HG02885 (cell line): ENCODE data around the gene KLHL26.
"Not testable (repeated sequence)": the region's sequence is repeated elsewhere in the genome, so short reads cannot be mapped to it uniquely, and the experiment has no call there.

Experiments used
- ATAC-seq: cut with Tn5 transposase; IDR thresholded peaks from one replicate; pipeline ENCODE4 v1.9.1; 2021; ENCODE audit warnings: mild to moderate bottlenecking; ENCODE audit not compliant: unreplicated experiment, poor library complexity

KLHL26 gene, protein sequence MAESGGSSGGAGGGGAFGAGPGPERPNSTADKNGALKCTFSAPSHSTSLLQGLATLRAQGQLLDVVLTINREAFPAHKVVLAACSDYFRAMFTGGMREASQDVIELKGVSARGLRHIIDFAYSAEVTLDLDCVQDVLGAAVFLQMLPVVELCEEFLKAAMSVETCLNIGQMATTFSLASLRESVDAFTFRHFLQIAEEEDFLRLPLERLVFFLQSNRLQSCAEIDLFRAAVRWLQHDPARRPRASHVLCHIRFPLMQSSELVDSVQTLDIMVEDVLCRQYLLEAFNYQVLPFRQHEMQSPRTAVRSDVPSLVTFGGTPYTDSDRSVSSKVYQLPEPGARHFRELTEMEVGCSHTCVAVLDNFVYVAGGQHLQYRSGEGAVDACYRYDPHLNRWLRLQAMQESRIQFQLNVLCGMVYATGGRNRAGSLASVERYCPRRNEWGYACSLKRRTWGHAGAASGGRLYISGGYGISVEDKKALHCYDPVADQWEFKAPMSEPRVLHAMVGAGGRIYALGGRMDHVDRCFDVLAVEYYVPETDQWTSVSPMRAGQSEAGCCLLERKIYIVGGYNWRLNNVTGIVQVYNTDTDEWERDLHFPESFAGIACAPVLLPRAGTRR

DNA sequence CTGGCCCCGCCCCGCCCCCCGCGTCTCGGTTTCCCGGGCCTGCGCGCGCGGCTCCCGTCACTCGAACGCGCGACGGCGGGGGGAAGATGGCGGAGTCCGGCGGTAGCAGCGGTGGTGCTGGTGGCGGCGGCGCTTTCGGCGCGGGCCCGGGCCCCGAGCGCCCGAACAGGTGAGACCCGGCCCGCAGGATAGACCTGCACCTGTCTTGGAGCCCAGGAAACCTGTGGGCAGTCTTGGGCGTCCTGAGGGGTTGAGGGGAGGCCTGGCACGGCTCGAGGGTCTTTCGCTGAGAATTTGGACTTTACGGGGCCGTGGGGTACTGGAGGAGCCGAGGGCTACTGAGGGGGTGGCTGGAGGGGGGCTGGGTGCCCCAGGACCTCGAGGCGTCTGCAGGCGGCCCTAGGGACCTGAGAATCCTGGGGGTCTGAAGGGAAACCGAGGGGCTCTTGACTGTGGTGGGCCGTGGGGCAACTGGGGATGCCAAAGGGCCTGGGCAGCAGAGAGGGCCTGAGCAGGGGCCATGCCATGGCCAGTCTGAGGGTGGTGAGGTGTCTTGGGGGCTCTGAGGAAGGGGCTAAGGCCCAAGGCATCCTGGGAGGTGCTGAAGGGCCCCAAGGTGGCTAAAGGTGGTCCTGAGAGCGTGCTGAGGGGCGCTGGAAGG lies at the start of gene KLHL26:
Gene KLHL26, plus strand, starts transcription at position 60 of the 661 bp plus-strand sequence. Its CDS starts 27 bp downstream, at position 87.
- no peak for ATAC-seq

DNA sequence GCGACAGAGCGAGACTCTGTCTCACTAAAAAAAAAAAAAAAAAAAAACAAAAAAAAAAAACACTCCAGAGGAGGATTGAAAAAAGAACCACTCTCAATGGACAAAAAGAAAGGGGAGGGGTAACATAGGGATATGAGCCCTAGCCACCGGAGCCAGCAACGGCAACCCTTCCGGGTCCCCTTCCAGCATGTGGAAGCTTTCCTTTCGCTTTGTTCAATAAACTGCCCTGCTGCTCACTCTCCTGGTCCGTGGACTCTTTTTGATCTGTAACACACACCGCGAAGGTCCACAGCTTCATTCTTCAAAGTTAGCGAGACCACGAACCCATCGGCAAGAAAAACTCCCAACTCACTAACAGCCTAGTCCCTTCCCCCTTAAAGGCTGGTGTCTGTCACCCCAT lies 49.3 kb upstream of the KLHL26 start:
- no peak for ATAC-seq

DNA sequence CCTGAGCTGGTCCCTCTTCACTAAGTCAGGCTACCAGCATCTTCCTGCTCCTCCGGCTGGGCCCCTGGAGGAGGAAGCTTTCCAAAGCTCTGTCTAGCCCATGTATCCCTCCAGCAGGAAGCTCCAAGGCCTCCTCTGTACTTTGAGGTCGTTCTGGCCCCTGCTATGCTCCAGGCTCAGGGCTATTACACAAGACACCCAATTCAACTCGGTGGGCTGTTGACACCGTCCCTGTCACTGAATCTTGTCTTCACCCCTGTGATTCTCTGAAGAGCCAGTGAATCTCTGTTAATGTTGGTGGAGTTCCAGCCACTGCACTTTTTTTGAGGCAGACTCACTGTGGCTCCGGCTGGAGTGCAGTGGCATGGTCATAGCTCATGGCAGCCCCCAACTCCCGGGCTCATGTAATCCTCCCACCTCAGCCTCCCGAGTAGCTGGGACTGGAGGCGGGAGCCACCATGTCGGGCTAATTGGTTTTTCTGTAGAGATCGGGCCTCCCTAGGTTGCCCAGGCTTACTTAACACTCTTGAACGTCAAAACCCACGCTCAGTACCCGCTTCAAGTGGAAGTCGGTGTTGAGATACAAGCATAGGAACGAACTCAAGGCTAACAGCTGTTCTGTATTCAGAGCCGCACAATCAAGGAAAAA lies 48.7 kb upstream of the KLHL26 start:
- no peak for ATAC-seq

DNA sequence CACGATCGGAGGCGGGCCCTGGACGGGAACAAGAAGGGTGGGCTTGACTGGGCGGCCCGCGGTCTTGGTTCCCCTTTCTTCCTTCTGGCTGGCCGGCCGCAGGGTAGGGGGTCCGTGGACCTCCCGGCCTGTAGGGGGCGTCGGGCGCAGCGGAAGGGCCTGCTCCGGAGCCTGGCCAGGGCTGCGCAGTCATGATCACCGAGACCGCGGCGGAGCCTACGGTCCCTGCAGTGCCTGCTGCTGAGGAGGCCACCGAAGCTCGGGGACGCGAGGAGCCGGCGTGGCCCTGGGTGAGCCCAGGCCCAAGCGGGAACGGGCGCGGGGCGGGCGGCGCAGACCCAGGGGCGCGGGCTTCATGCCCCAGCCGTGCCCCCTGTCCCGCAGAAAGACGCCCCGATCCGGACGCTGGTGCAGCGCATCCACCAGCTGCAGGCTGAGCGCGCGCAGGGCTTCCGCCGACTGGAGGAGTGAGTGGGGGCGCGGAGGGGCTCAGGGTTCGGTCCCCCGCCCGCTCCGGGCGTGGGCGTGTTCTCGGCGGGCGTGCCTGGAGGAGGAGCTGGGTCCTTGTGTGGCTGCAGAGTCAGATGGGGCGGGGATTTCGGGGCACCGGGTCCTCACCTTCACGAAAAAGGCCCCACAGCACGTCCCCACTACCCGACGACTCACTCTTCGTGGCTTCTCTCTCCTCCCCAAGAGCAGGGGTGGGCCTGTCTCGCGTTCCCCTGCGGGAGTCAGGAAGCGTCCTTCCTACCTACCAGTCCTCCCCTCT lies 48.0 kb upstream of the KLHL26 start, which contains the start of gene REX1BD:
Gene REX1BD, plus strand, starts transcription at position 188 of the 769 bp plus-strand sequence. Its CDS starts 4 bp downstream, at position 192.
- peak; percentile 80 for ATAC-seq

DNA sequence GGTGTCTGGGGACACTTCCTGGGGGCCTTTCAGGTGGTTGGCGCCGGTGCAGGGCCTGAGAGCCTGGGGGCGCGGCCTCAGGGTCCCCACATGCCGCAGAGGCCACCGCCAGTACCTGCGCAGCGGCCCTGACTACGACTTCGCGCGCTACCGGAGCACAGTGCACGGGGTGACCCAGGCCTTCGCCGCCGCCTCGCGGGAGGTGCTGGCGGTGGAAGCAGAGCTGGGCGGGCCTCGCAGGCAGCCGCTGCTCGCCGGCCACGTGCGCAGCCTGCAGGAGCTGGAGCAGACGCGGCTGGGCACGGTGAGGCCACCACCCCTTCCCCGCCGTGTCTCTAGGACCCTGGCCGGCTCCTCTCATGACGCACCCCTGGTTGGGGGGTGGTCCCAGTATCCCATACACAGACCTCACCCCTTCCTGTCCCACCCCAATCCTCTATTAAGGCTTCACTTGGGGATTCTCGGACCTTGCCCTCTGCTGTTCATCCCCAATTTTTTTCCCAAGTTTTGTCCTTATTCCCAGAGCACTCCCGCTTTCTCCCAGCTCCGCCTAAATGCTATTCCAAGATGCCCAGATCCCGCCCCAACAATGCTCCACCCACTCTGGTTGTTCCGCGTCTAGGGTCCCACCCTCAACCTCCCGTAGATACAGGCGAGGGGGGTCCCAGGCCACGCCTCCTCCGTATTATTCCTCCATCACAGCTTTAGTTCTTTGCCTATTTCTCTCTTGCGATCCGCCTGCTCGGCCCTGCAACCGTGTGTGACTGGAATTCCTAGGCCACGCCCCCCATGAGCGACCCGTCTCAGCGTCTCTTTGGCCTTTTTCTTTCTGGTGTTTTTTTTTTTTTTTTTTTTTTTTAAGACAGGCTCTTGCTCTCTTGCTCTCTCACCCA lies 47.2 kb upstream of the KLHL26 start:
- ATAC-seq = peak; percentile 29

DNA sequence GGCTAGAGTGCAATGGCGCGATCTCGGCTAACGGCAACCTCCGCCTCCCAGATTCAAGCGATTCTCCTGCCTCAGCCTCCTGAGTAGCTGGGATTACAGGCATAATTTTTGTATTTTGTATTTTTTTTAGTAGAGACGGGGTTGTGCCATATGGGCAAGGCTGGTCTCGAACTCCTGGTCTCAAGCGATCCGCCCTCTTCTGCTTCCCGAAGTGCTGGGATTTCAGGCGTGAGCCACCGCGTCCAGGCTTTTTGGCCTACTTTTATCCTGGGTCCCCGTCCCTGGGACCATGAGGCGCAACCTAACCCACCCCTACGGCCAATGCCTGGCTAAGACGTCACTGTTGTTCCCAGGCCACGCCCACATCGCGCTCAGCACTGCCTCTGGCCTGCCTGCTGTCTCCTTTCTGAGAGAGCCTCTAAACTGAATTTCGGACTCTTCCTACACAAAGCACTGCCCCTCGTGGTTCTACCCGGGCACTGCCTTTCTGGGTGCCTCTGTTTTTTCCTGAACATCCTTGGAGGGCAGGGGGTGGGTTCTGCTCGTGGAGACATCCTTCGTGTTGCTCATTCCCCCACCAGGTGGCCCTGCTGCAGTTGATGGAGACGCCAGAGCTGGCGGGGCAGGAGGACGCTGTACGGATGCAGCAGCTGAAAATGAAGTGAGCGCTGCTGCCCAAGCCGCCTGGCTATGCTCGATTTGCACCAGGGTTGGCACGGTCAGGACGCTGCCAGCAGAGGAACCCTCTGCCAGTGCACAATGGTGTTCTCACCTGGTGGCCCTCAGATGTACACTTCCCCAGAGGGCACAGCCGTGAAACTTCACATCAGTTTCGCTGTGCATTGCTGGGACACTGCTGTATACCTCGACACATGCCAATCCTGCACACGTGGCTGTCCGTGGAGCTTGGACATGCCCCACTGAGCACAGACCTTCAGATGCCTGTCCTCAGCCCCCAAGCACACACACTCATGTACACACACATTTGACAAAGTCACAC lies 46.3 kb upstream of the KLHL26 start:
- no peak for ATAC-seq

DNA sequence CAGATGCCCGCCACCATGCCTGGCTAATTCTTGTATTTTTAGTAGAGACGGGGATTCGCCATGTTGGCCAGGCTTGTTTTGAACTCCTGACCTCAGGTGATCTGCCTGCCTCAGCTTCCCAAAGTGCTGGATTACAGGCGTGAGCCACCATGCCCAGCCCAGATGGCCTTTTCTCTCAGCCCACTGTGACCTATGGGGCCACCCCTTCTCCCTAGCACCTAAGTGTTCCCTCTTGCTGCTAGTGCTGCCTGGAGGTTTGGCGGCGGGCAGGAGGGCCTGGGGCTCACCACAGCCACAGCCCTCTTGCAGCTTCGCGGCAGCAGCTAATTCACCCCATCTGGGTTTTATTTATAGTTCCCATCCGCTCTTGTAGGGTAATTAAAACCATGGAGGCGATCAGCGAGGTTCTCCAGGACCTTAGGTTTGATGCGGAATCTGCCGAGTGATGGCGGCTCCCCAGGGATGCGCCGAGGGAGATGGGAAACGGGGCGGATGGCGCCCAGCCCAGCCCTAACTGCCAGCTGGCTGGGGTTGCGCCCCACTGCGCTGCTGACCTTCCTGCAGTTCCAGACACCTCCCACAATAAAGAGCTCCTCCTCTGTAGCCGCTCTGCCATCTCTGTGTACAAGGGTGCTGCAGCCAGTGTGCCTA lies 45.0 kb upstream of the KLHL26 start:
- no peak for ATAC-seq

DNA sequence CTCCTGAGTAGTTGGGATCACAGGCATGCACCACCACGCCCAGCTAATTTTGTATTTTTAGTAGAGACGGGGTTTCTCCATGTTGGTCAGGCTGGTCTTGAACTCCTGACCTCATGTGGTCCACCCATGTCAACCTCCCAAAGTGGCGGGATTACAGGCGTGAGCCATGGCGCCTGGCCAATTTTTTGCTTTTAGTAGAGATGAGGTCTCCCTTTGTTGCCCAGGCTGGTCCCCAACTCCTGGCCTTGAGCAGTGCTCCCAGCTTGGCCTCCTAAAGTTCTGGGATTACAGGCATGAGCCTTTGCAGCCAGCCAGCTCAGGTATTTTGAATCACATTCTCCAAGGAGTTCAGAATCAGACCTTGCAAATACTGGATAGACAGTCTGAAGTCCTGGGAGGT lies 44.1 kb upstream of the KLHL26 start:
- ATAC-seq = not testable (repeated sequence)

DNA sequence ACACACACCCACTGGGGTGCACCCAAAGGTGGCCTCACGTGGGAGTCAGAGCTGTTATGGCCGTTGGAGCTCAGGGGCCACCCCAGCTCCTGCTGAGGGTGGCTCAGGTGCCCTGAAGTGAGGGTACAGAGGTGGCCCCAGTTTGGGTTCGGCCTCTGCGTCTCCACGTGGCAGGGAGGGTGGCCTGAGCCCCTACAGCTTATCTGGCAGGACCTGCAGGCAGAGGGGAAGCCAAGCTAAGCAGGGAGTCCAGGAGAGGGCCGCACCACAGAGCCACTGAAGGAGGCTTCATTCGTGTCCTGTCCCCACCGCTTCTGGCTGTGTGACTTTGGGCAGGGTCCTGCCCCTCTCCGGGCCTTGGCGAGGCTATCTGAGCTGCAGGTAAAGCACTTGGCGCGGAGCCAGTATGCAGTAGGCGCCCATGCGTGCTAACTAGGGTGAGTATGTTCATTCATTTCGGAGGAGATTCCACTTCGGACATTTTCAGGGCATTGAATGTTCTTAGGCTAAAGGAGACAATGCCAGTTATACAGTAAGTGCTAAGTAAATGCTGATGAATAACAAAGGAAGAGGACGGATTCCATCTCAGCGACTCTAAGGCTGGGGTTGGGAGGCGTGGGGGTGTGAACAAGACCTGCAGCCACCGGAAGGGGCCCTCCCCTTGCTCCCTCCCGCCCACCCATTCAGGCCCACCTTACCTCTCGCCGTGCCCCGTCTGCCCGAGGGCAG lies 43.3 kb upstream of the KLHL26 start:
- no peak for ATAC-seq

DNA sequence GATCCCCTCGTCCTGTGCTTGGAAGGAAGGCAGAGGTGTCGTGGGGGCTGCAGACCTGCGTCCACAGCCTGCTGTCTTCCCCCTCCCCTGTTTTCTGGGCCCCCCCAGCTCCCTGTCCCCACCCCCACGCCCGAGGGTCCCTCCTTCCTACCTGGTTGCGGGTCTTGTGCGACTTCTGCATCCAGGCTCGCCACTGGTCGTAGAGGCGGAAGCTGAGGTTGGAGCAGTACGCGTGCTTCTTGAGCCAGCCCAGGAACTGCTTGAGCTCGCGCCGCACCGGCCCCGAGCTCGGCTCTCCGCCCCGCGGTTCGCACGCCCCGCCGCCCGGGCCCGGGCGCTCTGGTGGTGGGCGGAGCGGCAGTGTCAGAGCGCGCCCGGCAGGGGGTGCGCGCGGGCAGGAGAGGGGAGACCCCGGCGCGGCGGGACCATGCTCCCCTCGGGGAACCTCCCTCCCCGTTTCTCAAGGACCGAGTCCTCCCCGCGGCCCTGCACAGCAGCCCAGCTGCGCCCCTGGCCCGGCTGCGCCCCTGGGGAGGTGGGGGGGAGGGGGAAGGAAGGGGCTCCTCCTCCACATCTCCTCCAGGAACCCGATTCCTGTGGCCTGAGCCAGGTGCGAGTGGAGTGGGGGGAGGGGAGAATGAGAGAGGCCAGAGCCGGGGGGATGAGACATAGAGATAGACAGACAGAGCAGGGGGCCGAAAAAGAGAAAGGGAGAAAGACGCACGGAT lies 42.6 kb upstream of the KLHL26 start:
- ATAC-seq = peak; percentile 67

DNA sequence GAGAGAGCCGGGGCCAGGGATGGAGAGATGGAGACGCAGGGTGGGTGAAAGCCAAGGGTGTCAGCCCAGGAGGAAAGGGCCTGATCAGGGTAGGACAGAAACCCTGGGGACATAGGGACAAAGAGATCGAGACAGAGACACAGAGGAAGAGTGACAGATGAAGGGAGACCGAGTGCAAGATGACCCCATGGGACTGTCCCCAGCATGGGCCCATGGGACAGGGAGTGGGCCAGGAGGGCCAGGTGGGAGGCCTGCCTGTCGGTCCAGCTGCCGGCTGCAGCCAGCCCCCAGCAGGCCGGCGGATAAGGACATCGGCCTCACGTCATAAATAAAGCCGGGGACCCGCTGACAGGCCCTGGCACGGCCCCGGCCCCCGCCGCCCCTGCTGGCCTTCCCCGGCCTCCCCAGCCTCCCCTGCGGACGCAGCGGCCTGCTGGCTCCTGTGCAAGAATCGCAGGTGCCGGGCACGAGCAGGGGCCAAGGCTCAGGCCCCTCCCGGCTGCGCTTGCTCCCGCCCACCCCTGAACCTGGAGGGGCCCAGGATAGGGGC lies 41.9 kb upstream of the KLHL26 start:
- no peak for ATAC-seq

DNA sequence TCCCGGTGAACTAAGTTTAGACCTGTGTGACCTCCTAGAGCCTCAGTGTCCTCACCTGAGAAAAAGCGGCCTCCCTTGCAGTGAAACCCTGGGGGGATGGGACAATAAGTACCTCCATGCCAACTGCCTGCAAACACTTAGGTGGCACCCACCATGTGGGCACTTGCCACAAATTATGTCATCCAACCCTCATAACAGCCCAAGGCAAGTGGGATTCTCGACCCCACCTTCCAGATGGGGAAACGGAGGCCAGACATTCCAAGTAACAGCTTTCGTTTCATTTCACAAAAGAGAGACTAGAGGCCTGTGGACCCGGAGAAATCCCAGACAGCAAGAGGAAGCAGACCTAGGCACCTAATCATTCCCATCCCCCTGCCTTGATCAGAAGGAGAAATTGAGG lies 41.4 kb upstream of the KLHL26 start:
- no peak for ATAC-seq

DNA sequence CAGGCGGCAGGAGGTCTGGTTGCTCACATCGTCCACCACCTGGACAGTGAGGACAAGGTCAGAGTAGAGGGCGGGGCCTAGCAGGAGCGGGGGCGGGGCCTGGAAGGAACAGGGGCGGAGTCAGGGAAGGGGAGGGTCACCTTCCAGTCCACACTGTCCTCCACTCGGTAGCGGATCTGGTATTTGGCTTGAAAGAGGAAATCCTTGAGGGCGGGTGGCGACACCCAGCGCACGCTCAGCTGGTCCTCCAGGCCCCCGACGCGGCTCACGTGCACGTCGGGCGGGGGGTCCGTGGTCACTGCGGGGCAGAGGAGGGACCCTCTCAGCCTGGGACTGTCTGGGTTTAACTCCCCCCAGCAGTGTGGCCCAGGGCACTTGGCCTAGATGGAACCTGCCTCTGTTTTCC lies 40.1 kb upstream of the KLHL26 start:
- no peak for ATAC-seq

DNA sequence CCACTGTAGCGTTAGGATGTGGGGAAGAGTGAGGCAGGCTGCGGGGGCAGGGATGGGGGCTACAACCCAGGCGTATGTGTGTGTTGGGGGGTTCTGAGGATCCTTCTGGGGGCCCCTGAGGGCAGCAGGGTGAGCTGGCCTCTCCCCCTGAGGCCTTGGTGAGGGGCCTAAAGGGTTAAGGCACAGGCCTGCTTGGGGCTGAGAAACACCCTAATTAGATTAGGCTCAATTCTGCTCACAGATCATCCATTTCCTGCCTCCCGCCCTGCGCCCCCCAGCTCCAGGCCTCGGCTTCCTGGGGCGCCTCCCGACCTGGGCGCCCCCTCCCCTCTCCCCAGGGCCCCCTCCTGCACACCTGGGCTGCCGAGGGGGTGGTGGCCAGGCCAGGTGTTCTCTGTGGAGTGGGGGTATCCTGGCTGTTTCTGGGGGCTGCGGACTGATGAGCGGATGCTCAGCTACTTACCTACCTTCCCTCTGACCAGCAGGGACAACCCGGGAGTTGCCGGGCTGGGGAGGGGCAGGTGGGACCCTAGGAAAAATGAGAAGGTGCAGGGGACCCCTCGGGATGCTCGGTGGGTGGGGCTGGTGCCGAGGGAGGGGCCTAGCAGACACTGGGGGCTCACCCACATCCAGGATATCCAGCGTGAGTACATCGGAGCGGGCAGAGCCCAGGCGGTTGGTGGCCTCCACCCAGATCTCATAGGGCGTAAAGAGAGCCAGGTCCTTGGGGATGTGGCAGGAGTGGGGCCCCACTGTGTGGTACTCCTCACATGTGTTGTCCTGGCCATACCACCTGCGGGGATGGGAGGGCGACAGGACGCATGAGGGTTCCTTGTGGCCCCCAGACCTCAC lies 38.8 kb upstream of the KLHL26 start:
- ATAC-seq = no peak

DNA sequence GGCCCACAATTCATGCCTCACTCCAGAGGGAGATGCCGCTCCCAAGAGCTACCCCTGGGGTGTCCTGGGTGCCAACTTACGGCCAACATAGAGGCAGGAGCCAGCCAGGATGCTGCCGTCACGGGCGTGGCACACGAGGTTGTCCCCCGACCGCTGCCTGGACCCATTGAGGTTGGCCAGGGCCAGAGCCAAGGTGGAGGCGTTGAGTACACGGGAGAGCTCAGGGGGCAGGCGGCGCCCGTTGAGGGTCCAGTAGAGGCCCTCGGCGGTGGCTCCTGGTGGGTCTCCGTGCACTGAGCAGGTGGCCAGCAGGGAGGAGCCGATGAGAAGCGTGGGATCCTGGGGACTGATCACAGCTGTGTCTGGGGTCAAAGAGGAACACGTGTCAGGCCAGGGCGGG lies 37.3 kb upstream of the KLHL26 start:
- ATAC-seq = no peak
